SH-SY5Y (cell line): ENCODE results near the gene RPS6KA2.

Experiments
- GATA2 ChIP-seq: IDR thresholded peaks from 2 replicates; pipeline ENCODE4 v1.6.1; 2011; ENCODE audit warnings: mild to moderate bottlenecking, low read depth, low read length
- GATA3 ChIP-seq: IDR thresholded peaks from 2 replicates; pipeline ENCODE4 v1.6.1; 2011; ENCODE audit warnings: low read depth, mild to moderate bottlenecking, low read length, moderate library complexity

GRCh38 chr6:166459906-166460305 is 167.1 kb downstream of the RPS6KA2 start:
- no peak for TF ChIP-seq GATA2
- TF ChIP-seq GATA3 = no peak
